Skeletal muscle cell (primary cell): Measurements from ENCODE around the gene HMG20A.
"Not testable (repeated sequence)": the region's sequence is repeated elsewhere in the genome, so short reads cannot be mapped to it uniquely, and the experiment has no call there.

Source experiments
- DNase-seq: peaks from one replicate; pipeline ENCODE4 v3.0.0-alpha.2; 2010; ENCODE audit warnings: low read depth
- H3K4me3 ChIP-seq: 2 replicates; pipeline ENCODE4 v1.5.1; 2011; ENCODE audit warnings: low read depth, mild to moderate bottlenecking, control low read depth, low read length, moderate library complexity

The HMG20A gene

DNA sequence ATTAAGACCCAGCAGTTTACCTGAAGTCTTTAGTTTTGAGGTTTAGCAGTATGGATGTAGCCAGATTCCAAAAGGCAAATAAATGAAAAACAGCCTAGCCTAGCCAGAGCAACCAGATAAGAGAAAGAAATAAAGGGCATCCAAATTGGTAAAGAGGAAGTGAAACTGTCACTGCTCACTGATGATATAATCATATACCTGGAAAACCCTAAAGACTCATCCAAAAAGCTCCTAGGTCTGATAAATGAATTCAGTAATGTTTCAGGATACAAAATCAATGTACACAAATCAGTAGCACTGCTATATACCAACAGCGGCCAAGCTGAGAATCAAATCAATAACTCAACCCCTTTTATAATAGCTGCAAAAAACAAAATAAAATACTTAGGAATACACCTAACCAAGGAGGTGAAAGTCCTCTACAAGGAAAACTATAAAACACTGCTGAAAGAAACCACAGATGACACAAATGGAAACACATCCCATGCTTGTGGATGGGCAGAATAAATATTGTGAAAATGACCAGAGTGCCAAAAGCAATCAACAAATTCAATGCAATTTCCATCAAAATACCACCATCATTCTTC is 14.4 kb upstream of the HMG20A start:
- H3K4me3 ChIP-seq, DNase-seq: not testable (repeated sequence)

DNA sequence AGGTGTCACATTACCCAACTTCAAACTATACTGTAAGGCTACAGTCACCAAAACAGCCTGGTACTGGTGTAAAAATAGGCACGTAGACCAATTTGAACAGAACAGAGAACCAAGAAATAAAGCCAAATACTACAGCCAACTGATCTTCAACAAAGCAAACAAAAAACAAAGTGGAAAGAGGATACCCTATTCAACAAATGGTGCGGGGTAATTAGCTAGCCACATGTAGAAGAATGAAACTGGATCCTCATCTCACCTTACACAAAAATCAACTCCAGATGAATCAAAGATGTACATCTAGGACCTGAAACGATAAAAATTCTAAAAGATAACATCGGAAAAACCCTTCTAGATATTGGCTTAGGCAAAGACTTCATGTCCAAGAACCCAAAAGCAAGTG is 13.8 kb upstream of the HMG20A start:
- H3K4me3 ChIP-seq: no peak overlapping the region

DNA sequence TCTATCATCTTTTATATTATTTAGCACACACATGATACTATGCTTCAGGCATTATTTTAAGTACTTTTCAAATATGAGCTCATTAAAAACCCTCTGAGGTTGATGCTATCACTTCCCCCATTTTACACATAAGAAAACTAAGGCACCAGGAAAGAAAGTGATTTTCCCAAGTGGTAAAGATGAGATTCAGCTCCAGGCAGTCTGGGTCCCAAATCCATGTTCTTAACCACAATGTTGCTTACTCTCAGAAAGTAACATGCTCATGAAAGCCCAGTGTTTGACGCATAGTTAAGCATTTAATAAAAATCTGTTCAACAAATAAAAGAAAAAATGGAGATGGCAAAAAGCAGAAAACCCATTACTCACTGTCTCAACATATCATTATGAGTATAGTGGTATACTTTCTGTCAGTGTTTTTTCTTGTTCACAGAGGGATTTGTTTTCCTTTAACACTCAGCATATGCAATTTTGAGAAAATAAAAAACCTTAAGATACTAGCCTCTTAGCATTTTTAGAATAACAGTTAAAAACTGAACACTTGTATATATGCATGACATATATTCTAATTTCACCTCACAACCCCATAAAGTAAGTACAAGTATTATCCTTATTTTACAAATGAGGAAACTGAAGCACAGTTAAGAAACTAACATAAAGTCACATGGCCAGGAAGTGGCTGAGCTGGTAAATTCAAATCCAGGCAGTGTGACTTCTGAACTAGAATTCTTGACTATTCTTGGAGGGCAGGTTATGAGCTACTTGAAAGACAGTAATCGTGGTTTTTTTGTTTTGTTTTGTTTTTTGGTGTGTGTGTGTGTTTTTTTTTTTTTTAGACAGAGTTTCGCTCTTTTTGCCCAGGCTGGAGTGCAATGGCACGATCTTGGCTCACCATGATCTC is 11.2 kb upstream of the HMG20A start:
- no peak for DNase-seq
- no peak overlapping the region for H3K4me3 ChIP-seq

More for the DNA sequence above, 13.8 kb upstream of the HMG20A start:
- no peak for DNase-seq

DNA sequence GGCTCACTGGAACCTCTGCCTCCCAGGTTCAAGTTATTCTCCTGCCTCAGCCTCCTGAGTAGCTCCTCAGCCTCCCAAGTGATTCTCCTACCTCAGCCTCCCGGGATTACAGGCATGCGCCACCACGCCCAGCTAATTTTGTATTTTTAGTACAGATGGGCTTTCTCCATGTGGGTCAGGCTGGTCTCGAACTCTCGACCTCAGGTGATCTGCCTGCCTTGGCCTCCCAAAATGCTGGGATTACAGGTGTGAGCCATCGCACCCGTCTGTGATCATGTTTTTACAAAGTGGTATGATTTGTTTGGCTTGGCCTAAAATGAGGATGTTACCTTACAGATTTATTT is 10.6 kb upstream of the HMG20A start:
- H3K4me3 ChIP-seq, DNase-seq: not testable (repeated sequence)

DNA sequence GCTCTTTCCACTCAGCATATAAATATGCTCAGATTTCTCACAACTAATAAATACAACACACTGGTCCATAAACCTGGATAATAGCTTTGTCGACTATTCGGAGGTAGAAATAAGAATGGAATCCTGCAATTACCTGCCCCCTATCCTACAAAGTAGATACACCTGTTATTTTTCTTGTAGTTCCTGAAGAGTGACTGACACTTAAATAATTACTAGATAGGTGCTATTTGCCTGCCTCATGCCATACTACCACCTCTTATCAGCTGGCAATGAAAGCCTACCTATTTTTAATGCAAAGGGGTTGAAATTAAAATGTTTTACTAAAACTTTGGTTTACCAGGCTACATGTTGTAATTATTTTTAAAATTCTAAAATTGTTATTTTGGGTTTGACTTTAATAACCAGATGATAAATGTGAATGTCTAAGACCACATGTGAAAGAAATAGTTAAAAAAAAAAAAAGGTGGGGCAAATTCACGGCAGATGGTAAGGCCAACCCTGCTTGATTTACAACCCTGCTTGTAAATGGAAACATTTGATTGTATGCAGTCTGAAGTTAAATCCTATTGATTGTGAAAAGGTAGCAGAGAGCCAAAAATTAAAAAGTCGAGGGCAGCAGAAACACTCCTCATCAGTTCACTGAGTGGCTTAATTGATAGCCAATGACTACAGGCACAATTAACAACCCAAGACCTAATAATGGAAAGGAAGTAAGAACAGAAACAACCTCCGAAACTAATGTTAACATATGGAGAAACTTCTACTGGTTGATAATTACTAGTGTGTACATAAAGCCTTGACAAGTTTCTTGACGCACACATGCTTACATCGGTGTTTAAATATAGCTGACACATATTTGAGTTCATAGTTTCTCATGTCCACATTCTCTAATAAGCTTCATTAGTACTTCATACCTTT is 9.7 kb upstream of the HMG20A start:
- DNase-seq: no peak
- H3K4me3 ChIP-seq: no peak overlapping the region

DNA sequence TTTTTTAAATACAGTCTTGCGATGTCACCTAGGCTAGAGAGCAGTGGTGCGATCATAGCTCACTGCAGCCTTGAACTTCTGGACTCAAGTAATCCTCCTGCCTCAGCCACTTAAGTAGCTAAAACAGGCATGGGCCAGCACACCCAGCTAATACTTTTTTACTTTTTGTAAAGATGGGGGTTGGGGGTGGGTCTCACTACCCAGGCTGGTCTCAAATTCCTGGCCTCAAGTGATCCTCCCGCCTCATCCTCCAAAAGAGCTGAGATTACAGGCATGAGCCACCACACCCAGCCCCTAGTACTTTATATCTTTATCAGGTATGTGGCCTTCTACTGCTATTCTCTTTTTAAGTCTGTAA is 9.1 kb upstream of the HMG20A start:
- H3K4me3 ChIP-seq: no peak overlapping the region
- no peak for DNase-seq

DNA sequence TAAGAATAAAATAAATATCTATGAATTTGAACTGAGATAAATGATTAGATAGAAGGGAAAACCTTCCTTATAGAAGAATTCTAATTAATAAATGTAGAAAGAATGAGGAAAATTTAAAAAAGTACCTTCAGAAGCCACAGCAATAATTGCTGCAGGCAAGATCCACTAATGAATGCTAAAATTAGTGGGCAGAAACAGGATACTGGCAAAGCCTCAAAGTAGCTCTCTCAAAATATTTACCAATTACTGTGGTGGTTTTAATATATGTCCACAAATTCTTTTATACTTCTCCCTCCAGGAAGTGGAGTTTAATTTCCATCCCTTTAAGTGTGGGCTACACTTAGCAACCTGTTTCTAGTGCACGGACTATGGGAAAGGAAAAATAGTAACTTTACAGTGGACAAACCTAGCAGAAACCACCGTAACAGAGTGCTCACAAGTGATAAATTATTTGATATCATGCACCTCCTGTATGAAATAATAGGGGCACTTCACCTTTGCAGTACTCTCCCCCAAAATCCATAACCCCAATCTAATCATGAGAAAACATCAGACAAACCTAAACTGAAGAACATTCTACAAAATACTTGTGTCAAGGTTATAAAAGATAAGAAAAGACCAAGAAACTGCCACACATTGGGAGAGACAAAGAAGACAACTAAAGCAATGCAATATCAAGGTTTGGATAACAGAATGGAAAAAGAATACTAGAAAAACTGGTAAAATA is 7.6 kb upstream of the HMG20A start:
- DNase-seq: no peak
- no peak overlapping the region for H3K4me3 ChIP-seq

DNA sequence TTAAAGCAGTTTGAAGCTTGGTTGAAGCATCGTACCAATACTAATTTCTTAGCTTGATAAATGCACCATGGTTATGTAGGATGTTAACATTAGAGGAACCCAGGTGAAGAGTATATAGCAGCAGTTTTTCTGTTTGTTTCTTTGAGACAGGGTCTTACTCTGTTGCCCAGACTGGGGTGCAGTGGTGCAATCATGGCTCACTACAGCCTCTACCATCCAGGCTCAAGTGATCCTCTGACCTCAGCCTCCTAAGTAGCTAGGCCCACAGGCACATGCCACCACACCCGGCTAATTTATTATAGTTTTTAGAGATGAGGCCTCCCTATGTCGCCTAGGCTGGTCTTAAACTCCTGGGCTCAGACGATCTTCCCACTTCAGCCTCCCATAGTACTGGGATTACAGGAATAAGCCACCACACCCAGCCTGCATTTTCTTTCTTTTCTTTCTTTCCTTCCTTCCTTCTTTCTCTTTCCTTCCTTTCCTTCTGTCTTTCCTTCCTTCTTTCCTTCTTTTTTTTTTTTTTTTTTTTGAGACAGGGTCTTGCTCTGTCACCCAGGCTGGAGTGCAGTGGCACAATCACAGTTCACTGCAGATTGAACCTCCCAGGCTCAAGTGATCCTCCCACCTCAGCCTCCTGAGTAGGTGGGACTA is 6.9 kb upstream of the HMG20A start:
- DNase-seq: no peak
- H3K4me3 ChIP-seq: no peak overlapping the region

DNA sequence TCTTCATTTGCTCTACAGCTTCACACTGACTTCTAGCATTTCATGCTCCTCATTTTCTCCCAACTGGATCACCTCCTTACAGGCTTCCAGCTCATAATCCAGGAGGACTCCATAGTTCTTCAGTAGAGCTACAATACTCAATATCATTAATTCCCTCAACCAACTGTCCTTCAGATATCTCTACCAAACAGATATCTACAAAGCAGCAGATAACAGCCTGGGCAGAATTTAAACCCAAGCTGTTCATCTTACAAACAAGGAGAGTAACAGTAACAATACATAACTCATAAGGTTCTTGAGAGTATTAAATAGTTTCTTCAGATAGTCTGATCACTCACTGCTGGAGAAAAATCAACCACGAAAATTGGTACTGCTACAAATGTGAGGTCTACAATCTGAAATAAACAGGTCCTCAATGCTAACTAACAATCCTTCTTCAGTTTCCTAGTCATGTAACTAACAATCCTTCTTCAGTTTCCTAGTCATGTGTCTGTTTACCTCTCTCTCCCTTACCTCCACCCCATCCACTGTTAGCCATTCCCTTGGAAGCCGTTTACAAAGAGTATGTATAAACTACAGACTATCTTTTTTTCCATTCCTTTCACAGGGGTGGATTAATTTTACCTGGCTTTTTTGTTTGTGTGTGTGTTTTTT is 5.8 kb upstream of the HMG20A start:
- H3K4me3 ChIP-seq: no peak overlapping the region
- DNase-seq: no peak

DNA sequence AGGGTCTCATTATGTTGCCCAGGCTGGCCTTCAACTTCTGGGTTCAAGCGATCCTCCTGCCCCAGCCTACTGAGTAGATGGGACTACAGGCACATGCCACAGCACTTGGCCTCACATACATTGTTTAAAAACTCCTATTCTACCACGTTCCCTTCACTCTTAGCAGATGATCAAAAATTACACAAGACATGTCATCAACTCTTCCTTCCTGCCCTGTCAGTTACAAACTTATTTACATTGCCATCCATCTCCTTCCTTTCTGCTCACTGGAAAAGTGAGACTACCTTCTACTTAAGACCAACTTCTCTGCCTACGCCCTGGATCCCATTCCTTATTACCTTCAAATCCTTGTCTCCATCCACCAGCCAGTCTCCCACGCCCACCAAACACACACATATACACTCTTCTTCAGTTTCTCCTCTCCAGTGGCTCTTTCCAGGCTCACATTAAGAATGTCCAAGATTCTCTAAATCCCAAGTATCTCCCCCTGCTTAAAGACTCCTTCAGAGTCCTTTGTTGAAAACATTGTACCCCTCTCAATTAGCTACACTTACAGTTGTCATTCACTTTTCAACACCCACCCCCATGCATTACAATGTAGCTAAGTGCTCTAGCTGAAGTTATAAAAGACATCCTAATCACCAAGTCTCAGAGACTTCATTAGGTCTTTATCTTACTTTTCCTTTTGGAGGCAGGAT is 5.1 kb upstream of the HMG20A start:
- no peak for DNase-seq
- no peak overlapping the region for H3K4me3 ChIP-seq

DNA sequence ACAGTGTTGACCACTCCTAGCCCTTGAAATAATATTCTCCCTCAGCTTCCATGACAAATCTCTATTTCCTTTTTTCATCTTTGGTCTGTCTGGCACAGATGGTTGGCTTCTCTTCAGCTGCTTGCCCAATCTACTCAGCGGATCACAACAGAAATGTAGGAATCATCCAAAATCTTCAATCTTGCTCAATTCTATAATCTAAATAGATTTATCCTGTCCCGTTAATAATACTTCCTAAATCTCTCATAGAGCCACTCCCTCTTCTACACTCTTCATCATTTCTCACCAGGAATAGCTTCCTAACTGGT is 4.6 kb upstream of the HMG20A start:
- no peak overlapping the region for H3K4me3 ChIP-seq
- DNase-seq: peak; percentile 51

DNA sequence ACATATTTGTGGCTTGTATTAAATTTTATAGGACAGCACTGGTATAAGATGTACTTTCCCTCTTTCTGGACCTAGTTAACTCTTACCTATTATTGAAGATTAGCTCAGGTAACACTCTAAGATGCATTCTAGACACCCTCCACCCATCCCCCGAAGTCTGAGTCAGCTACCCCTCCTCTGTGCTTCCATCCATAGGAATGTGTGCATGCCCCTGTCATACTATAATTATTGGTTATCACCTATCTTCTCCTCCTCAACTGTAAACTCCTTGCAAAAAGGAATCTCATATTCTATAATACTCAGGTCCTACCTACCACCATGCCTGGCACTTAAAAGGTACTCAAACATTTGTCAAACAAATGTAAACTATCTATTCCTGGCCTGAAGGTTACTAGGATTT is 3.7 kb upstream of the HMG20A start:
- no peak overlapping the region for H3K4me3 ChIP-seq
- no peak for DNase-seq

DNA sequence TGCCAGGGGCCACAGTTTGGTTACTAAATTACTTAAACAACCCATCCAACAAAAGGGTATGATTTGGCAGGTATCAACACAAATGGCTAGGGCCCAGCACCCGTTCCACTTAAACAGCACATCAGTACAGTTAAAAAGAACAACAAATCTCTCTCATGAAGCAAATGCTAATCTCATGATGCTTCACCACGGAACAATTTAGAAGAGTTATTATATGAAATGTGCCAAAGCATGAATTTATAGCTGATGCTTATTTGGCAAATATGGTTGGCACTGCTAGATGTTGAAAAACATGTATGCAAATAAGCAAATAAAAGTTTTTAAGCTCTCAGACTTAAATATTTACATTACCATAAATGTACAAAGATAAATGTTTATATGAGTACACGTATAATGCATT is 3.1 kb upstream of the HMG20A start:
- DNase-seq: no peak
- H3K4me3 ChIP-seq: no peak overlapping the region

DNA sequence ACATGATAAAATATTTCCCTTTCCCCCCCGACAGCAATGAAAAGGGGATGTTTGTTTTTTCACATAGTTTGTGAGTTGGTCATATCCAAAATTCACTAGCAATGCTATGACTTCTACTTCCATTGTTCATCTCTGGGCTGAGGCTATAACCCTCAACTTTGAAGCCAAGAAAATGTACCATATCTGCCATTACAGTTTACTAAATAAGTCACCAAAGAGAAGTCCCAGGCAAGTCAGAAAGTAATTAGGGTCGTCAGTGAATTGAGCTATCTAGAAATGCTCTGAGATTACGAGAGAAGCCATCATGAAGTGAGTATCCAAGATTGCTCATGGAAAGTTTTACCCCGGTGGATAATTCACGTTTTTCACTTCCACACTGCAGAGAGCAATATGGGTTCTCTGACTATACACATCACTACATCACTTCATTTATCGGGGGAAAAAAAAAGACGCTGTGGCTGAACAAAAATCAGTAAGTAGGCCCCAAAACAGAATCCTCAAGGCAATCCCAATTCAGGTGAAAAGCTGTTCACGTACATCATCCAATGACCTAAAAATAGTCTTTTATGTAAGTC is 2.2 kb upstream of the HMG20A start:
- DNase-seq: no peak
- peak overlapping the region; percentile 88 for H3K4me3 ChIP-seq

DNA sequence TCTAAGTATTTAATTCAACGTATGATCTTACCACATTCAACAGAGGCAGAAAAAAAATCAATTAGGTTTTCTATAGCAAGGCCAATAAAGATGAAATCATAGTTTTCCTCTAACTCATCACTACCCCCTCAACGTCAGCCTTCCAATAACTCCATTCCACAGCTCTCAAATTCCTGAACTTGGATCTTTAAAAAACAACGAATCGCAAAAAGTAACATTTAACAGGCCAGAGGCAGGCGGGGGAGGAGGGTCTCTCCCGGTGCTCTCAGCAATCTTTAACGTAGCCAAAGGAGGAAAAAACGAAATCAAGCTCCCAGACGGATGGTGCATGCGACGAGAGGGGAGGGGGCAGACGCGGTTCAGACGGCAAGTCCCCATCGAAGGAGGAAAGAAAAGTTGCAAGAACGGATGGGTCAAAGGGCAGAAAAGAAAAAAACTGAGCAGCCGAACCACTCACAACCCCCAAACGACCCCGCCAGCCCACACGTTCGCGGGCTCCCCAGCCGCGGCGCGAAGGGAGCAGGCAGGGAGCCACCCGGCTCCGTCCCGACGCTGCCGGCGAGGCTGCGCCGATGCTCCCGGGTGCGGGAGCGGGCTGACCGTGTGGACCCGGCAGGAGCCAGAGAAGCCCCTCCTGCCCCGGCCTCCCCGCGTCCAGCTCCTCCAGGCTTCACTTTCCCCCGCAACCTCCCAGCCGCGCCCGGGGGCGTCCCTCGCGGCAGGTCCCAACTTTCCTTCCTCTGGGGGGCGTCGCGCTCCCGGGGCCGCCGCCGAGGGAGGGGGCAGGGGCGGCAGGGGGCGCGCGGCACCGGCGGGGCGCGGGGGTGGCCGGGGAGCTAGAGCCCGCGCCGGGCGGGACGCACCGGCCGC is 1.5 kb upstream of the HMG20A start:
- peak overlapping the region; percentile 88 for H3K4me3 ChIP-seq
- DNase-seq: no peak

DNA sequence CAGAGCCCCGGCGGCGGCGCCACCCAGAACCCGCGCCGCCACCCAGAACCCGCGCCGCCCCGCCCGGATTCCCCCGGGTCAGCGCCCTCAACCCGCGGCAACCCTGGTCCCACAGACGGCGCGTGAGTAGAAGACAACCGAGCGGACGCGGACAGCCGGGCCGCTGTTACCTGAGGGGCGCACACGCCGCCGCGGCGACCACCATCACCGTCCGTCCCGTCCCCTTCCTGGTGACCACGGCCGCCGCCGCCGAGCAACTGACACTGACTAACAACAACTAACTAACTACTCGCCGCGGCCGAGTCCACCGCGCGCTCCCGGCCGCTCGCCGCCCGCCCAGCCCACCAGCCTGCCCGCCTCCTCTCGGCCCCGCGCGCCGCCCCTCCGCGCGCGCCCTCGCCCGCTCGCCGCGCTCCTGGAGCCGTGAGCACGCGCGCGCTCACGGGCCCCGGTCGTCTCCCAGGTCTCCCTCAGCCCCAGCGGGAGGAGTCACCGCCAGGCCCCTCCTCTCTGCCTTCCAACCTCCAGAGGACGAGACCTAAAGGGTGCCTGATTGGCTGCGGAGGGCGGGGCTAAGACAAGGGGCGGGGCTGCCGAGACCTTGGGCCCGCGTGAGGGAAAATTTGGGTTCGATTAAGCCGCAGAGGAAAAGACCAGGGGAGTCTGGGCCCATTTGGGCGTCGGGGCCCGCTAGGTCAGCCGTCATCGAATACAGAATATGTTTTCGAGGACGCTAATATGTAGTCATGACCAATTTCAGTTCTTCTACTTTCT is 665 bp upstream of the HMG20A start, which contains the start of gene PEAK1:
PEAK1 (minus strand) TSS at position 269 of the 774 bp plus-strand sequence. CDS start 238,178 bp downstream, outside the sequence.
- peak; percentile 96 for DNase-seq
- H3K4me3 ChIP-seq: peak within 1 kb of the TSS; percentile 88
